Metanephros (tissue), 1 donor: ENCODE data around the gene POLR3E. TPM values are rescaled to one million over a fixed set of nuclear protein-coding genes. Genes with fewer than 3 reads are reported as not detected.

Source experiments
- total RNA-seq: library from RNA; depleted of rRNA; stranded (reverse); fragments of >200 nt; gene quantifications from one replicate; pipeline ENCODE4 v1.2.3, GENCODE V29; 2014

POLR3E gene, protein sequence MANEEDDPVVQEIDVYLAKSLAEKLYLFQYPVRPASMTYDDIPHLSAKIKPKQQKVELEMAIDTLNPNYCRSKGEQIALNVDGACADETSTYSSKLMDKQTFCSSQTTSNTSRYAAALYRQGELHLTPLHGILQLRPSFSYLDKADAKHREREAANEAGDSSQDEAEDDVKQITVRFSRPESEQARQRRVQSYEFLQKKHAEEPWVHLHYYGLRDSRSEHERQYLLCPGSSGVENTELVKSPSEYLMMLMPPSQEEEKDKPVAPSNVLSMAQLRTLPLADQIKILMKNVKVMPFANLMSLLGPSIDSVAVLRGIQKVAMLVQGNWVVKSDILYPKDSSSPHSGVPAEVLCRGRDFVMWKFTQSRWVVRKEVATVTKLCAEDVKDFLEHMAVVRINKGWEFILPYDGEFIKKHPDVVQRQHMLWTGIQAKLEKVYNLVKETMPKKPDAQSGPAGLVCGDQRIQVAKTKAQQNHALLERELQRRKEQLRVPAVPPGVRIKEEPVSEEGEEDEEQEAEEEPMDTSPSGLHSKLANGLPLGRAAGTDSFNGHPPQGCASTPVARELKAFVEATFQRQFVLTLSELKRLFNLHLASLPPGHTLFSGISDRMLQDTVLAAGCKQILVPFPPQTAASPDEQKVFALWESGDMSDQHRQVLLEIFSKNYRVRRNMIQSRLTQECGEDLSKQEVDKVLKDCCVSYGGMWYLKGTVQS
- total RNA-seq = 48.3 TPM

DNA sequence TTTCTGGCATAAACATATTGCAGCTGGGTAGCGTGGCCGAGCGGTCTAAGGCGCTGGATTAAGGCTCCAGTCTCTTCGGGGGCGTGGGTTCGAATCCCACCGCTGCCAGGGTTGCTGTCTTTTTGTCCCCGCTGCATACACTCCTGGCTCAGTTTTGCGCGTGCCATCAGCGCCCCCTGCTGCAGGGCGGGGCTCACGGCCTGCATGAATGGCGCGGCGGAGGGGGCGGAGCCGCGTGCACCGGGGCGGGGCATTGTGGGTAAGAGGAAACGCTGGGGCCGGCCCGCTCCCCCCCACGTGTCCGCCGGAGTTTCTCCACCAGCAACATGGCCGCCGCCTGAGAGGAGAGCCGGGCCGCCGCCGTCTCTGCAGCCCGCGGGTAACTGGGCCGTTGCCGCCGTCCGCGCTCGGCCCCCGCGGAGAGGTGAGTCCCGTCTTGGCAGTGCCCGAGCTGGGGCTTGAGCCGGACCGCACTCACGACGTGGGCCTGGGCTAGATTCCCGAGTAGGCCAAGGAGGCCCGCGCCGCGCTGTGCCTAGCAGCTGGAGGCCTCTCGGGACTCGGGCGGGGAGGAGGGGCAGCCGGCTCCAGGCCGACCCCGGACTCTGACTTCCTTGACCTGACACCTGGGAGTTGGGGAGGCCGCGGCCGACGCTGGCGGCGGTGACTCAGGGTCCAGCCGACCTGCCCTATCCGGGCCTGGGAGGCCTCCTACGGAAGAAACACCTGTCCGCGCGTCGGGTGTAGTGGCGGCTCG is at the start of gene POLR3E:
Gene POLR3E (plus strand): TSS at position 296 of the 757 bp plus-strand sequence. CDS start 5,560 bp downstream, outside the sequence.

DNA sequence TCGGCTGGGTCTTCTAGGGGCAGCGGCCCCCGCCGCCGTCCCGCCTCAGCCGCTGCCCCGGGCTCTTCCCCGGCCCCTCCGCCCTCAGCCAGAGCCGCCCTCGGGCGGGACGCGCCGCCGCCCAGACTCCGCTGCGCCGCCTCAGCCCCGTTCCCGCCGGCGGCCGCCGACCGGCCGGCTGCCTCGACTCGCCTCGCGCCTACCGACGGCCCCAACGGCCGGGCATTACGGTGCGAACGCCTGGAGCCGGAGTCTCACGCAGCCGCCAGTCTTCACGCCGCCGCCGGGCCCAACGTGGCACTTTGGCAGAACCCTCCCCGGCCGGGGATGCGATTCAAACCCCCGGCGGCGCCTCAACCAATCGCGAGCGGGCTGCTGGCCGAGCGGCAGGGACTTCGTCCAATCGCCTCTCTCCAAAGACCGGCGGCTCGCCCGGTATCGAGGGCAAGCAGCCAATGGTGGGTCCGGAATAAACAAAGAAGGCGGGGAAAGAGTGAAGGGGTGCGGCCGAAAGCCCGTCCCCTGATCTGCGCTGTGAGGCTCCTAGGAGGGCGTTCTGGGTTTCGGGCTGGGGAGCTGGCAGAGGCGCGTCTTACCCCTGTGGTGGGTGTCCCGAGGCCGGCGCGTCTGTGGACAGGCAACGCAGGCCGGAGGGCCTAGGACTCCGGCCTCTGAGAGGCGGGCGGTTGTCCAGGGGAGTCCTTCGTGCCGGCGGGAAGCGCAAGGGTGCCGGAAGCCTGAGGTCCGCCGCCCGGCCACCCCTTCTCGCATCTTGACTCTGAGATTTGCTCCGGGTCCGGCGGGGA is 77.3 kb downstream of the POLR3E start, which contains the start of gene CDR2:
Gene CDR2 (minus strand): TSS at position 309 of the 806 bp plus-strand sequence. CDS start 310 bp downstream, outside the sequence.

Other genes with a start within 250 kb of the POLR3E start
- gene VWA3A, start 204.9 kb upstream of the POLR3E start, total RNA-seq = 1.6 TPM
- 0.18 TPM for gene SDR42E2, start 134.9 kb upstream of the POLR3E start, total RNA-seq
- gene EEF2K, start 91.1 kb upstream of the POLR3E start, total RNA-seq = 37.8 TPM
- gene CDR2, start 77.2 kb downstream of the POLR3E start, total RNA-seq = 19.9 TPM
- 156 TPM for gene NPIPB5, start 213.5 kb downstream of the POLR3E start, total RNA-seq